Liver (tissue), 3 donors: ENCODE results near the gene POLD3.

Source experiments
- CTCF ChIP-seq: fragments of 150-350 bp; IDR thresholded peaks from 2 replicates; pipeline ENCODE4 v1.5.1; 2017; ENCODE audit warnings: improper control_type of control experiment, low read depth, low read length; ENCODE audit not compliant: missing input control
- GABPA ChIP-seq, 2 donors: IDR thresholded peaks in 1 of 2; conservative IDR thresholded peaks in 1 of 2; 2 replicates each; pipeline ENCODE4 v1.6.1; 2016; ENCODE audit warnings: antibody characterized with exemption in 2 of 2, mild to moderate bottlenecking in 1 of 2, moderate library complexity in 1 of 2
- RAD21 ChIP-seq, 2 donors: IDR thresholded peaks; 2 replicates each; pipeline ENCODE4 v1.6.1; 2016; ENCODE audit warnings: antibody characterized with exemption in 2 of 2, mild to moderate bottlenecking in 2 of 2
- REST ChIP-seq: IDR thresholded peaks from 2 replicates; pipeline ENCODE4 v1.6.1; 2016; ENCODE audit warnings: antibody characterized with exemption, mild to moderate bottlenecking
- RXRA ChIP-seq, 2 donors: IDR thresholded peaks; 2 replicates each; pipeline ENCODE4 v1.6.1; 2017 to 2018; ENCODE audit warnings: antibody characterized with exemption in 2 of 2, mild to moderate bottlenecking in 1 of 2
- TAF1 ChIP-seq: conservative IDR thresholded peaks from 2 replicates; pipeline ENCODE4 v1.6.1; 2016; ENCODE audit warnings: antibody characterized with exemption, mild to moderate bottlenecking
- YY1 ChIP-seq: IDR thresholded peaks from 2 replicates; pipeline ENCODE4 v1.6.1; 2016; ENCODE audit warnings: antibody characterized with exemption, mild to moderate bottlenecking
- donor health status: healthy.
- donor health status: healthy.

GRCh38 chr11:74670171-74670570 lies 77.8 kb downstream of the POLD3 start:
- TF ChIP-seq CTCF (no peak), REST (no peak), YY1 (no peak), TAF1 (no peak), RAD21 (IDR thresholded peaks at IDR 0.05) (no peak), RXRA (IDR thresholded peaks at IDR 0.05) (no peak), GABPA (IDR thresholded peaks at IDR 0.05 in 1 of 2, conservative IDR thresholded peaks at IDR 0.05 in 1 of 2) (no peak)
